Measurements from ENCODE around the gene LMX1A. TPM values are rescaled to one million over a fixed set of nuclear protein-coding genes. Genes with fewer than 3 reads are reported as not detected.

LMX1A gene
- total RNA-seq, 1 donor from 2014 or later = 0.22 TPM

- intact Hi-C loops (cut with DNase I) = no loop called here
- DNase-seq (ENCODE audit: low spot score) = no peak
- peak; percentile 34 for ATAC-seq
These were observed 68.0 kb downstream of the LMX1A start for GRCh38 chr1:165288350-165289120.

- no peak for ATAC-seq
- DNase-seq (ENCODE audit: low spot score) = no peak
- intact Hi-C loops (cut with DNase I) = no loop called here
These were observed 68.7 kb downstream of the LMX1A start for GRCh38 chr1:165287781-165288180.

GRCh38 chr1:165287329-165287728 lies 69.2 kb downstream of the LMX1A start:
- intact Hi-C loops (cut with DNase I) = no loop called here
- DNase-seq (ENCODE audit: low spot score) (no peak), ATAC-seq (no peak)

- ATAC-seq = no peak
These were observed 72.1 kb downstream of the LMX1A start for GRCh38 chr1:165284454-165284853.

GRCh38 chr1:165281207-165281901 lies 75.2 kb downstream of the LMX1A start:
- intact Hi-C loops (cut with DNase I) = no loop called here
- DNase-seq (ENCODE audit: low spot score) (no peak), ATAC-seq (no peak)

More at GRCh38 chr1:165284454-165284853, 72.1 kb downstream of the LMX1A start:
- no peak for DNase-seq (ENCODE audit: low spot score)
- intact Hi-C loops (cut with DNase I) = no loop called here

- DNase-seq (ENCODE audit: low spot score) (no peak), ATAC-seq (no peak)
- intact Hi-C loops (cut with DNase I) = no loop called here
These were observed 76.6 kb downstream of the LMX1A start for GRCh38 chr1:165279882-165280281.

GRCh38 chr1:165276314-165276713 lies 80.2 kb downstream of the LMX1A start:
- intact Hi-C loops (cut with DNase I) = no loop called here
- DNase-seq (ENCODE audit: low spot score) (no peak), ATAC-seq (no peak)

GRCh38 chr1:165265196-165265838 lies 91.2 kb downstream of the LMX1A start:
- ATAC-seq (no peak), DNase-seq (ENCODE audit: low spot score) (no peak)
- intact Hi-C loops (cut with DNase I) = no loop called here

GRCh38 chr1:165259706-165260428 lies 96.6 kb downstream of the LMX1A start:
- intact Hi-C loops (cut with DNase I) = no loop called here
- ATAC-seq = no peak

GRCh38 chr1:165259236-165259635 lies 97.3 kb downstream of the LMX1A start:
- no peak for DNase-seq (ENCODE audit: low spot score)
- ATAC-seq = peak; percentile 61
- intact Hi-C loops (cut with DNase I) = no loop called here

More at GRCh38 chr1:165259706-165260428, 96.6 kb downstream of the LMX1A start:
- no peak for DNase-seq (ENCODE audit: low spot score)

GRCh38 chr1:165257969-165258459 lies 98.5 kb downstream of the LMX1A start:
- intact Hi-C loops (cut with DNase I) = no loop called here

GRCh38 chr1:165254896-165255625 lies 101.5 kb downstream of the LMX1A start:
- DNase-seq (ENCODE audit: low spot score) (no peak), ATAC-seq (no peak)
- intact Hi-C loops (cut with DNase I) = no loop called here

More at GRCh38 chr1:165257969-165258459, 98.5 kb downstream of the LMX1A start:
- ATAC-seq = peak; percentile 76
- peak; percentile 81 for DNase-seq (ENCODE audit: low spot score)

- ATAC-seq (no peak), DNase-seq (ENCODE audit: low spot score) (no peak)
- intact Hi-C loops (cut with DNase I) = no loop called here
These were observed 102.1 kb downstream of the LMX1A start for GRCh38 chr1:165254376-165254775.

GRCh38 chr1:165253818-165254254 lies 102.7 kb downstream of the LMX1A start:
- no peak for DNase-seq (ENCODE audit: low spot score)
- intact Hi-C loops (cut with DNase I) = no loop called here
- no peak for ATAC-seq

GRCh38 chr1:165248969-165249571 lies 107.4 kb downstream of the LMX1A start:
- intact Hi-C loops (cut with DNase I) = no loop called here
- DNase-seq (ENCODE audit: low spot score) (no peak), ATAC-seq (no peak)

- intact Hi-C loops (cut with DNase I) = no loop called here
- ATAC-seq (no peak), DNase-seq (ENCODE audit: low spot score) (no peak)
These were observed 114.6 kb downstream of the LMX1A start for GRCh38 chr1:165241952-165242351.

GRCh38 chr1:165241321-165241720 lies 115.2 kb downstream of the LMX1A start:
- no peak for DNase-seq (ENCODE audit: low spot score)
- no peak for ATAC-seq
- intact Hi-C loops (cut with DNase I) = no loop called here

GRCh38 chr1:165240492-165240891 lies 116.0 kb downstream of the LMX1A start:
- intact Hi-C loops (cut with DNase I) = no loop called here
- ATAC-seq (no peak), DNase-seq (ENCODE audit: low spot score) (no peak)
